Measurements from ENCODE around the gene GNS.
"Not testable (repeated sequence)": the region's sequence is repeated elsewhere in the genome, so short reads cannot be mapped to it uniquely, and the experiment has no call there.

GNS gene

DNA sequence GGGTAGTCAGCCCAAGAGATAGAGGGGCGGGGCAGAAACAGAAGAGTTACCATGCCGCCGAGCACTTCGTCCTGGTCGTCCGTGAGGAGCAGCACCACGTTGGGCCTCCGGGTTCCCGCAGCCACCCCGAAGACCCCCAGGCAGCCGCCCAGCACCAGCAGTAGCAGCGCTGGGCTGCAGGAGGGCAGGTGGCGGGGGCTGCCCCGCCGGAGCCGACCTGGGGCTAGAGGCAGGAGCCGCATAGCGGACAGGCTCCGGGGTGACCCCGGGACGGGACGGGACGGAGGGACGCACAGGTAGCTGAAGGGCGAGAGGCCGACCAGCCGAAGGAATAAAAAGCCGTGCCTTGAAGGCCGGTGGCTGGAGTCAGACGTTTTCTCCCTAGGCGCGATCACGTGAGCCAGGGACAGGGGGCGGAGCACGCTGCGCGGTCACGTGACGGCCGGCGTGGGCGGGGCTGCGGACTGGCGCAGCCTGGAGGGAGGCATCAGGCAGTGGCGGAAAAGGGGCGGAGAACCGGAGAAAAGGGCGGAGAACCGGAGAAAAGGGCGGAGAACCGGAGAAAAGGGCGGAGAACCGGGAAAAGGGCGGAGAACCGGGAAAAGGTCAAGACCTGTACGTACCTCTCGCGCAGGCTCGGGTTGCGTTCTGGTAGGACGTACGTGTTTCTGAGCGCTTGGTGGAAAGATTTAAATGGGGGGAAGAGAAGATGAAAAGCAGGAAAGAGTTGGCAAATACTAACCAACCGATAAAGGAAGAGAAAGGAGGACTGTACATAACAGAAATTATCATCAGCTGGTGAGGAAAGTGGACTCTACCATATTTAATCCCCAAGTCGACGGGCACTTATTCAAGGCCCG lies at the start of gene GNS:
GNS (minus strand) TSS at position 372 of the 860 bp plus-strand sequence; CDS start at position 242, 130 bp downstream.
- in situ Hi-C loops (cut with MboI; ENCODE audit: low sequenced_read_pairs), result no loop called here

DNA sequence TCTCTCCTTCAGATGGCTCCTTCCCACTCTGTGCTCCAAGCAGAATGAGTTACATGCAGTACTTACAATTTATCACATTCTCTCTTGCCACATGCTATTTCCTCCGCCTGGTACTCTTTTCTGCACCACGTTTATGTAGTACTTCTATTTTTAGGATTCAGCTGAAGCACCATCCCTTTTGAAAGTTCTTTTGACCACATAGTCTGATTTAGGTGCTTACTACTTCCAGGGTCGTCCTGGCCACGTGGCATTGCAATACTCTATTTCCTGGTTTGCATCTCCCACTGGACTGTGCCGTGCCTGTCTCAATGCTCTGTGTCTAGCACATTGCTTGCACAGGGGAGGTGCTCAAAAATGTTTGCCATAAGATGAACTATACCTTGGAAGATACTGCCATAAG lies 48.9 kb upstream of the GNS start:
- in situ Hi-C loops (cut with MboI; ENCODE audit: low sequenced_read_pairs), result no loop called here

DNA sequence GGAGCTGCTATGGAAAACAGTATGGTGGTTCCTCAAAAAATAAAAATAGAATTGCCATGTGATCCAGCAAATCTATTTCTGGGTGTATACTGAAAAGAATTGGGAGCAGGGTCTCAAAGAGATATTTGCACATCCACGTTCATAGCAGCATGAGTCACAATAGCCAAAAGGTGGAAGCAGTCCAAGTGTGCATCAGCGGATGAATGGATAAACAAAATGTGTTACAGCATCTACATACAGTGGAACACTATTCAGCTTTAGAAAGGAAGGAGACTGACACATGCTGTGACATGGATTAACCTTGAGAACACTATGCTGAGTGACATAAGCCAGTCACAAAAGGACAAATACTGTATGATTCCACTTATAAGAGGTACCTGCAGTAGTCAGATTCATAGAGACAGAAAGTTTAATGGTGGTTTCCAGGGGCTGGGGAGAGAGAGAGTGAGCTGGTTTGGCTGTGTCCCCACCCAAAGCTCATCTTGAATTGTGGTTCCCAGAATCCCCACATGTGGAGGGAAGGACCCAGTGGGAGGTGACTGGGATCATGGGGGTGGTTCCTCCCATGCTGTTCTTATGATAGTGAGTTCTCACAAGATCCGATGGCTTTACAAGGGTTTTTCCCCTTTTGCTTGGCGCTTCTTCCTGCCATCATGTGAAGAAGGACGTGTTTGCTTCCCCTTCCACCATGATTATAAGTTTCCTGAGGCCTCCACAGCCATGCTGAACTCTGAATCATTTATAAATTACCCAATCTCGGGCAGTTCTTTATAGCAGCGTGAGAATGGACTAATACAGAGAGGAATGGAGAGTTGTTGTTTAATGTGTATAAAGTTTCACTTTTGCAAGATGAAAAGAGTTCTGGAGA lies 47.6 kb upstream of the GNS start:
- in situ Hi-C loops (cut with MboI; ENCODE audit: low sequenced_read_pairs), result no loop called here

DNA sequence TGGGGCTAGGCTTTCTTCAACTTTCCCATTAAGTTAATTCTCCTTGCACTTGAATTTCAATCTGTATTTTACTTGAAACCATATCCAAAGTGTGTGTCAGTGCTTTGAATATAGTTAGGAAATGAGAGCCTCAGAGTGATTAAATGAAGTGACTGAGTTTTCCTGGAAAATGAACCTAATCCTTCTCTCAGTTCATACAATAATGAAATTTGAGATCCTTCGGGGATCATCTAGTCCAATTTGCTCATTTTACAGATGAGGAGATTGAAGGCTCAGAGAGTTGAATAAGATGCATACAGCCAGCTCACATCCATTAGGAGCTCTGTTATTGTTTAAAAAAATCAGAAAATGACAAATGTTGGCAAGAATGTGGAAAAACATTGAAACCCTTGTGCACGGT lies 47.0 kb upstream of the GNS start:
- in situ Hi-C loops (cut with MboI; ENCODE audit: low sequenced_read_pairs), result no loop called here

DNA sequence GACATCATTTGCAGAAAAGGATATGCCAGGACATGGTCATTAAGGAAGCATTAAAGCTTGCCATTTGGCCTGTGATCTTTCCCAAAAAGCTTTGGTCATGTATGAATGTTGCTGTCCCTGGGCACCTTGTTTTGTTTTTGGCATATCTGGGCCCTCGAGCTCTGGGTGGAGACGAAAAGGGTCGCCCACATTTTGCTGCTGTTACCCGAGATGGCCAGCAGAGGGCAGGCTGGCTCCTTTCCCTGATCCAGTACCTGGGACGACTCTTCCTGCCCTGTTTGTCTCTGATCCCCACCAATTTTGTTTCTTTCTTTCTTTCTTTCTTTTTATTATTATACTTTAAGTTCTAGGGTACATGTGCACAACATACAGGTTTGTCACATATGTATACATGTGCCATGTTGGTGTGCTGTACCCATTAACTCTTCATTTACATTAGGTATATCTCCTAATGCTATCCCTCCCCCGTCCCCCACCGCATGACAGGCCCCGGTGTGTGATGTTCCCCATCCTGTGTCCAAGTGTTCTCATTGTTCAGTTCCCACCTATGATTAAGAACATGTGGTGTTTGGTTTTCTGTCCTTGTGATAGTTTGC lies 43.1 kb upstream of the GNS start:
- in situ Hi-C loops (cut with MboI; ENCODE audit: low sequenced_read_pairs), result not testable (repeated sequence)

DNA sequence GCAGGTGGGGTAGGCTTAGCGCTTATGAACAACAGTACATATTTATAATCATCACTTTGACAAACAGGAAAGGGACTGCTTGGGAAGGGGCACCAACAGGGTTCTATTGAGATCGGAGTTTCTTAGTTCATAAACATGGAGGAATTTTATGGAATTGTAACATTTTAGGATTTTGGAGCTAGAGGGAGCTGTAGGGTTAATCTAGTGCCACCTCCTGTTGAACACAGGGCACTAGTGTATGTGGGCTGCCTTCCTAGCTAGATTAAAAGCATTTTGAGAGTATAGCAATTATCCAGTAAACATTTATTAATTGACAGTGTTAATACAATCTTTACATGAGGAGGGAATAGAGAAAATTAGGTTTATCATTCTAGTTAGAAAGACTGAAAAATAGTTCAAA lies 42.2 kb upstream of the GNS start:
- in situ Hi-C loops (cut with MboI; ENCODE audit: low sequenced_read_pairs), result no loop called here

DNA sequence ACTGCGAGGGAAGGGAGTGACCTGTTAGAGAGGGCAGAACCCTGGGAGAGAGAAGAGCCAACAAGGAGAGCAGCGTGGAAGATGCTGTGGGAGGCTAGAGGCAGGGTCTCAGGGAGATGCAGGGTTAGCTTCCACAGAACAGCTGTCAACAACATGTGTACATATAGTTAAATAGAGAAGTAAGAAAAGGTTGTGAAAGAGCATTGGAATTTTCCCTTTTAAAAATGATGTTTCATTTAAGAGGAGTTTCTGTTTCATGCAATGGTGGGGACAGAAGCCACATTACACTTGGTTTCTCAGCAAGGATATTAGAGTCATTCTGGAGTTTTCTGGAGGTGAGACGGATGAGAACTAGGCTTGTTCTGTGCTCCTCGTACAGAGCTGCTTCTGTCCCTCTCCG lies 41.4 kb upstream of the GNS start:
- in situ Hi-C loops (cut with MboI; ENCODE audit: low sequenced_read_pairs), result no loop called here

DNA sequence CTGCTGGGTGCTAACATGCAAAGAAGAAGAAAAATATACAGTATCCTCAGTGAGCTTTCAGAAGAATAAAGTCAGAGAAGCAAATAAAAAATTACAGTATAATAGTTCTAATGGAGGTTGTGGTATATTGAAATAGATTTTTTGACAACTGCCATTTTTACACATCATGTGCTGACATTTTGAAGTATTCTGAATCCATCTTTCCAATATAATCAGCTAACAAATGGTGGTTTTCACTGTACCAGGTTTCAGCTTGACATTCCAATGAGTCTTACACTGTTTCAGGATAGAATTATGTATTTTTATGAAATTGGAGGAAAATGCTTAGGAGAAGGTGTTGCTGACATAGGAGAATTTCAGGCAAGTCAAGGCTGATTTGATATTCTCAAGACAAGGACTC lies 39.0 kb upstream of the GNS start:
- in situ Hi-C loops (cut with MboI; ENCODE audit: low sequenced_read_pairs), result no loop called here

DNA sequence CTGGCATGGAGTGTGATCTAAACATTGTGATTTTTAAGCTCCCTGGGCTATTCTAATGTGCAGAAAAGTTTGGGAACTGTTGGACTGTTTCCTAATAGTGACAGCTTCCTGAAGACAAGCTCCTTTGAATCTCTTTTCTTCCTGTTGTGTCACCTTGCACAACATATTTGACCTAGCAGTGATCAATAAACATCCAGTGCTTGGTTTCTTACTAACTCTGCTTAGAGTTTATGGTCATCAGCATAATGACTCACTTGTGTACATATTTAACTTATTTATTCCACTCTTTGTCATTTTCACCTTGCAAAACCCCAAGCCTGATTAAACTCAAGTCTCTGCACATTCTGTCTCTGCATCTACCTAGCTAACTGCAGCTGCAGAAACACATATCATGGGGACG lies 38.0 kb upstream of the GNS start:
- in situ Hi-C loops (cut with MboI; ENCODE audit: low sequenced_read_pairs), result no loop called here

DNA sequence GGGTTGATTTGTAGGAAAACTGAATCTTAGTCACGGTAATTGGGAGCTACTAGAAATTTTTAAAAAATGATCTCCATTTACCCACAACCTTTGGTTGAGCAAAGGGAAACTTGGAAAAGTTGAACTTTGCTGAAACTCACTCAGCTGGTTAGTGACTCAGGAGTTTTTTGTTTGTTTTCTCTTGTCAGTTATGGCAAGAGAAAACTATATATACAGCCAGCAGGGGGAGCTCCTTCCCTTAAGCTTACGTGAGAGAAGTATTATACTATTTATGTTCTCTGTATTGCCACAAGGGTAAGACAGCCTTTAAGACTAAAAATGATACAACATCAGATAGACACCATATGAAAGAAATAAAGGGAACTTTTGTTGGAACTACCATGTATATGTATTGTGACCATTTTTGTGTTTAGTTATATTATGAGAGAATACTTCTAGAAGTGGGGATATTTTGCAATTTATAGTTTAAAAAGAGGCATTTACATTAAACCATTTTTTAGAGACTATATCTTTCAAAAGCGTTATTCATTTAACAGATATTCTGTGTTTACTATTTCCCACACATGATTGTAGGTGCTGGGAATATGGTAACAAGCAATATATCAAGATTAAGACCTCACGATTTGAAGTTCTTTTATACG lies 37.1 kb upstream of the GNS start:
- in situ Hi-C loops (cut with MboI; ENCODE audit: low sequenced_read_pairs), result no loop called here

DNA sequence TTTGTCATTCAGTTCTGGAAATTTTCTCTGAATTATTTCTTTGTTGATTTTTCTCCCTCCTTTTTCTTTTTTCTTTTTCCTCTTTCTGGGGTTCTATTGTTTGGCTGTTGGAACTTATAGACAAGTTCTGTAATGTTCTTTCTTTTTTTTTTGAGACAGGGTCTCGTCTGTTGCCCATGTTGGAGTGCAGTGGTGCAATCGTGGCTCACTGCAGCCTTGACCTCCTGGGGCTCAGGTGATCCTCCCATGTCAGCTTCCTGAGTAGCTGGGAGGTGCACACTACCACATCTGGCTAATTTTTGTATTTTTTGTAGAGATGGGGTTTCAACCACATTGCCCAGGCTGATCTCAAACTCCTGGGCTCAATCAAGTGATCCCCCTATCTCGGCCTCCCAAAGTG lies 35.1 kb upstream of the GNS start:
- in situ Hi-C loops (cut with MboI; ENCODE audit: low sequenced_read_pairs), result no loop called here

DNA sequence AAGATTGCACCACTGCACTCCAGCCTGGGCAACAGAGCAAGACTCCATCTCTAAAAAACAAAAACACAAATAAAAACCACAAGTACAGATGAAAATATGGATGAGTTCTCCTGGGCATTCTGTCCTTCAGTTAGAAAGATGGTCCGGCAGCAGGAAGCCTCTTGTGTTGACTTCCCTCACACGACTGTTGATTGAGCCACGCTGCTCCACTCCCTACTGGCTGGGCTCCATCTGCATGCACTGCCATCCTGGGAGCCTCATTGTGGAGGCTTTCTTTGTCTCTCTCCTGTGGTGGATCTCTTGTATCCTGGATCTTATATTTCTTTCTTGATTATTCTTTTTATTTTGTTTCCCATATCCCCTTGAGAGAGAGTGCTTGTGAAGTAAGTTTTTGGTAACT lies 34.4 kb upstream of the GNS start:
- in situ Hi-C loops (cut with MboI; ENCODE audit: low sequenced_read_pairs), result no loop called here

DNA sequence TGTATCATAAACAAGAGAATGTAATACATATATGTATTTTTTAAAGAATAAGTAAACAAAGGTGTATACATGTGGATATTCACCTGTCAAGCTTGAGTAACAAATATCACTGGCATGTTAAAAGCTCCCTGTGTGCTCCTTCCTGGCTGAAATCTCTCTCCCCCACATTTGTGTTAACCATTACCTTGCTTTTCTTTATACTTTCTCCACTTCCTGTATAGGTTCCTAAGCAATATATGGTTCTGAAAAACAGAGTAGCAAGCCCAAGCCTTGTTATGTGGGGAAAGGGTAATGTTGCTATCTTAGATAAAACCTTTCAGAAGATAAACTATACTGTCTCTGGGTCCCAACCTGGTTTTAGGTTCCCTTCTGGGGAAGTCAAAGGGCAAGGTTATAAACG lies 32.9 kb upstream of the GNS start:
- in situ Hi-C loops (cut with MboI; ENCODE audit: low sequenced_read_pairs), result no loop called here

DNA sequence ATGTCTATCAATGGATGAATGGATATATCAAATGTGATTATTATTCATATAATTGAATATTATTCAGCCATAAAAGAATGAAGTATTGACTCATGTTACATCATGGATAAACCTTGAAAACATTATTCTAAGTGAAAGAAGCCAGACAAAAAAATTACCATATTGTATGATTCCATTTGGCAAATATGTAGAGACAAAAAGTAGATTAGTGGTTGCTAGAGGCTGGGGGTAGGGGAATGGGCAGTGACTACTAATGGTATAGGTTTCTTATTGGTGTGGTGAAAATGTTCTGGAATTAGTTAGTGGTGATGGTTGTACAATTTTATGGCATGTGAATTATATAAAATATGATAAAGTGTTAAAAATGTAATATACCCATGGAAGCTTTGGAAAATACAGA lies 31.8 kb upstream of the GNS start:
- in situ Hi-C loops (cut with MboI; ENCODE audit: low sequenced_read_pairs), result no loop called here

DNA sequence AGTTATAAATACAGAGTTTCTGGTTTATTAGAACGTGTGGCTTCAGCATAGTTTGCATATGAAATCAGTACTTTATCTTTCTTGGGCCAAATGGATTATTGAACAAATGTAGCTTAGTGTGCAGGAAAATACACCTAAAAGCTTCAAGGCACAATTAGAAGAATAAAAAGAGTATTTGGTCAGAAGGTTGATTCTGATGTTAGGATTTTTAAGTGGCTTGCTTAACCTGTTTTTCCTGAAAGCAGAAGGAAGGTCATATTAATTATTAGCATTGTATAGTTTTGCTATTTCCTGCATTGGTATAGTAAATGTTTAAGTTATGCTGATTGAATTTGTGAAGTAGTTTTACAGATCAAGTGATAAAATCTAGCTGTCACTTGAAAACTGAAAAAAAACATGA lies 31.0 kb upstream of the GNS start:
- in situ Hi-C loops (cut with MboI; ENCODE audit: low sequenced_read_pairs), result no loop called here

DNA sequence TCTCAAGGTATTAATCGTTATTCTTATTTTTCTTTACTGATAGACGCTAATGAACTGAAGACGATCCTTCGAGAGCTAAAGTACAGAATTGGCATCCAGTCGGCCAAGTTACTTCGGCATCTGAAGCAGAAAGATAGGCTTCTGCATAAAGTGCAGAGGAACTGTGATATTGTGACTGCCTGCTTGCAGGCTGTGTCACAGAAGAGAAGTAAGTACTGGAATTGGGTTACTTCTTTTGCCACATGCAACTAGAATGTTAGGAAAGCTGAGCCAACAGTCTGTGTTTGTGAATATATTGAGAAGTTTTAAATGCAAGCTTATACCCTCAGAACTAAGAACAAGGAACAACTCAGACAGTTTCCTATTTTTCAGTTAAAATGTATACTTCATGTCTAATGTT lies 26.6 kb upstream of the GNS start:
- in situ Hi-C loops (cut with MboI; ENCODE audit: low sequenced_read_pairs), result no loop called here

DNA sequence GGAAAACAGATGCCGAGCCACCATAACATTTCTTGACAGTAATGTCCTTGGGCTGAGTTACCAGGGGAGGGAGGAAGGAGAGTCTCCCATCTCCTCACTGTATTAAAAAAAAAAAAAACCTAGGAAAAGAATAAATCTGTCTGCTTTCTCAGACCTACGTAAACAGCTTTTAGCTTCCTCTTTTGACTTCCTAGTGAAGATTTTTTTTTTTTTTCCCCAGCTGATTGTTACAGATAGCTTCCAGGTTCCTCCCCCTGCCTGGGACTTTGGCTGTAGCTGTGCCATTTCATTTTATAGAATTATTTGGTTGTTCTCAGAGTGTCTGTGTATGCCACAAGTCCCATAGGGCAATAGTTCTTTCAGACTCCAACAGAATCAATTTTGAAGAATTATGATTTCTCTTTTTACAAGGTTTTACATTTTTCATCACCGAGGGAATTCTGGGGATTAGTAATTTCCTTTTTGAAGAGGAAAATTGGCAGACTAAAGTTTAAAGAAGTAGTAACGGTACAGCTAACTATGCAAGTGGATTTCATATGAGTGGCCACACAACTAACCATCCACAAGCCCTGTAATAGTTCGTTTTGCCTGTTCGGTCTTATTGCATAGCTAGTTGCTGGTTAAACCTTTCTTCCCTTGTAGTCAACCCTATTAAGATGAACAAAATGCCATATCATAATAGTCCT lies 23.1 kb upstream of the GNS start:
- in situ Hi-C loops (cut with MboI; ENCODE audit: low sequenced_read_pairs), result no loop called here

DNA sequence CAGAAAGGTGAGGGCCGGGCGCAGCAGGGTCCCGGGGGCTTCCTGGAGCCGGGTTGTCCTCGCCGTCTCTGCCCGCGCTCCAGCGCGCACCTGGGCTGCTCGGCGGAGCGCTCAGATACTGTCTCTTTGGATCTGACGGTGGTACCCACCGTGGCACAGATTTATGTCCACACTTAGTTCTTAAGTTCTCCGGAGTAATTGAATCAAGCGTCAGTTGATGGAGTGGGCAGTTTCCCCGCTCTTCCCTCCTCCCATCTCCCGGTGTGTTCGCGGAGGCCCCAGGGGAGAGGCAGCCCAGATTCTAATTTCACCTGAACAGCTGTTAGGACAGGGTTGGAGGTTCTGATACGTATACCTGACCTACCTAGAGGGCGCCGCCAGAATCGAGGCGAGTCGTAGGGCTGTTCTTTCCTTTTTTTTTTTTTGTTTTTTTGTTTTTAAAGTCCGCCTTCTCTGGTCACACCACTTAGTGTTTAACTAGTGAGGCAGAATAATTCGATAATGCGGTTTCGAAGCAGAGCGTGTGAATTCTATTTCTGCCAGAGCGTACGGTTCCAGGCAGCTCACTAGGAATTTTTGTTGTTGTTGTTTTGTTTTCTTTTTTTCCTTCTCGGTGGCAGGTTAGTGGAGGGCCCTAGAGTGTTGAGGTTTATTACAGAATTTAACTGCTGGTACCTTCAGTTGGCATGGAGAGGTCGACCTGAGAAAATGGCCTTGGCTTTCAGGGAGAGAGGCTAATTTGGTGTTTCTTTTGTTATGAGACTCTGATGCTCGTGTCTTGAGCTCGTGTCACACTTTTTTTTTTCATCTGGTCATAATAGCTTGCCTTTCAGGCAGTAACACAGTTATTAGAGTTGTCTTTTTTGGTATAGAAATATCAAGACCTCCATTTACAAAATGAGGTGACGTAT lies 22.3 kb upstream of the GNS start:
- in situ Hi-C loops (cut with MboI; ENCODE audit: low sequenced_read_pairs), result no loop called here

DNA sequence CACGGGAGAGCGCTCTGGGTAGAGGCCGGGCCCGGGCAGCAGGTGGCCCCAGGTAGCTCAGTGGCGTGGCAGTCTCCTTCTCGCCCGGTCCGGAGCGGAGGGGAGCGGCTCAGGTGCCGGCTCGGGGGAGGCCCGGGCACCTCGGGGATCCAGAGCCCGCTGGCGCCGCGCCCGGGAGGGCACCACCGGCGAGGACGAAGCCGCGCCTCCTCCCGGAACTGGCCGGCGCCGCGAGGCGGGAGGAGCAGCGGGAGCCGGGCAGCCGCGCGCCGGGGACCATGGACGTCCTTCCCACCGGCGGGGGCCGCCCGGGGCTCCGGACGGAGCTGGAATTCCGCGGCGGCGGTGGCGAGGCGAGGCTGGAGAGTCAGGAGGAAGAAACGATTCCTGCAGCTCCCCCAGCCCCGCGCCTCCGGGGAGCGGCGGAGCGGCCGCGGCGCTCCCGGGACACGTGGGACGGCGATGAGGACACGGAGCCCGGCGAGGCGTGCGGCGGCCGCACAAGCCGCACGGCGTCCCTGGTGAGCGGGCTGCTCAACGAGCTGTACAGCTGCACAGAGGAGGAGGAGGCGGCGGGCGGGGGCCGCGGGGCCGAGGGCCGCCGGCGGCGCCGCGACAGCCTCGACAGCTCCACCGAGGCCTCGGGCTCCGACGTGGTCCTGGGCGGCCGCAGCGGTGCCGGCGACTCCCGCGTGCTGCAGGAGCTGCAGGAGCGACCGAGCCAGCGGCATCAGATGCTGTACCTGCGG lies 21.5 kb upstream of the GNS start:
- in situ Hi-C loops (cut with MboI; ENCODE audit: low sequenced_read_pairs), result no loop called here
